ENCODE data around the gene FMO3. TPM values are rescaled to one million over a fixed set of nuclear protein-coding genes. Genes with fewer than 3 reads are reported as not detected.

Gene FMO3
- total RNA-seq, 1 experiment from 2014 or later = not detected

GRCh38 chr1:171155484-171155883, 64.8 kb downstream of the FMO3 start:
- H3K9me3 ChIP-seq (ENCODE audit: insufficient read depth, low read depth) = no peaks in the 10 kb centered on the region
- no peak for DNase-seq
- H3K4me2 ChIP-seq = no peak overlapping the region
- H3K27me3 ChIP-seq (ENCODE audit: insufficient read depth, low read depth) = no peaks in the 10 kb centered on the region
- H3K79me2 ChIP-seq (ENCODE audit: low read depth) = no peaks in the 10 kb centered on the region
- no peak overlapping the region for H3K4me3 ChIP-seq
- ChIA-PET CTCF (no interaction called here), POLR2A (ENCODE audit: unreplicated experiment) (no interaction called here)
- TF ChIP-seq, protein P1, sequence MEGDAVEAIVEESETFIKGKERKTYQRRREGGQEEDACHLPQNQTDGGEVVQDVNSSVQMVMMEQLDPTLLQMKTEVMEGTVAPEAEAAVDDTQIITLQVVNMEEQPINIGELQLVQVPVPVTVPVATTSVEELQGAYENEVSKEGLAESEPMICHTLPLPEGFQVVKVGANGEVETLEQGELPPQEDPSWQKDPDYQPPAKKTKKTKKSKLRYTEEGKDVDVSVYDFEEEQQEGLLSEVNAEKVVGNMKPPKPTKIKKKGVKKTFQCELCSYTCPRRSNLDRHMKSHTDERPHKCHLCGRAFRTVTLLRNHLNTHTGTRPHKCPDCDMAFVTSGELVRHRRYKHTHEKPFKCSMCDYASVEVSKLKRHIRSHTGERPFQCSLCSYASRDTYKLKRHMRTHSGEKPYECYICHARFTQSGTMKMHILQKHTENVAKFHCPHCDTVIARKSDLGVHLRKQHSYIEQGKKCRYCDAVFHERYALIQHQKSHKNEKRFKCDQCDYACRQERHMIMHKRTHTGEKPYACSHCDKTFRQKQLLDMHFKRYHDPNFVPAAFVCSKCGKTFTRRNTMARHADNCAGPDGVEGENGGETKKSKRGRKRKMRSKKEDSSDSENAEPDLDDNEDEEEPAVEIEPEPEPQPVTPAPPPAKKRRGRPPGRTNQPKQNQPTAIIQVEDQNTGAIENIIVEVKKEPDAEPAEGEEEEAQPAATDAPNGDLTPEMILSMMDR (conservative IDR thresholded peaks at IDR 0.05) = no peak
- TF ChIP-seq EZH2 (IDR thresholded peaks at IDR 0.05; ENCODE audit: low read depth) = no peak
- no peaks in the 10 kb centered on the region for H3K9me2 ChIP-seq (ENCODE audit: insufficient read depth)
- H2AFZ ChIP-seq = no peak overlapping the region
- intact Hi-C loops (cut with micrococcal nuclease; ENCODE audit: unreplicated experiment) = no loop called here
- H3K27ac ChIP-seq = no peak overlapping the region
- no TSS peak for BruUV-seq (replicated peaks)
- no peaks in the 10 kb centered on the region for H3K36me3 ChIP-seq (ENCODE audit: low read depth)
- no peaks in the 10 kb centered on the region for H3F3A ChIP-seq (ENCODE audit: insufficient read depth, low read depth)
- H3K4me1 ChIP-seq (replicated peaks; ENCODE audit: insufficient read depth) = no peaks in the 10 kb centered on the region
- H4K20me1 ChIP-seq (ENCODE audit: insufficient read depth) = no peaks in the 10 kb centered on the region

GRCh38 chr1:171158096-171158495, 67.4 kb downstream of the FMO3 start:
- TF ChIP-seq, protein P1 (conservative IDR thresholded peaks at IDR 0.05) = no peak
- TF ChIP-seq EZH2 (IDR thresholded peaks at IDR 0.05; ENCODE audit: low read depth) = no peak
- Histone ChIP-seq H3K9me3 (ENCODE audit: insufficient read depth, low read depth) (no peaks in the 10 kb centered on the region), H4K20me1 (ENCODE audit: insufficient read depth) (no peaks in the 10 kb centered on the region), H3F3A (ENCODE audit: insufficient read depth, low read depth) (no peaks in the 10 kb centered on the region), H2AFZ (no peak overlapping the region), H3K4me2 (no peak overlapping the region), H3K36me3 (ENCODE audit: low read depth) (no peaks in the 10 kb centered on the region), H3K4me3 (no peak overlapping the region), H3K27me3 (ENCODE audit: insufficient read depth, low read depth) (no peaks in the 10 kb centered on the region), H3K4me1 (replicated peaks; ENCODE audit: insufficient read depth) (no peaks in the 10 kb centered on the region), H3K79me2 (ENCODE audit: low read depth) (no peaks in the 10 kb centered on the region), H3K27ac (no peak overlapping the region), H3K9me2 (ENCODE audit: insufficient read depth) (peaks cover under 1% of the 10 kb centered on the region; the same call in 1 of the 2 replicates)
- ChIA-PET POLR2A (ENCODE audit: unreplicated experiment) (no interaction called here), CTCF (no interaction called here)
- intact Hi-C loops (cut with micrococcal nuclease; ENCODE audit: unreplicated experiment) = no loop called here
- BruUV-seq (replicated peaks) = no TSS peak
- no peak for DNase-seq

GRCh38 chr1:171158551-171158950, 67.8 kb downstream of the FMO3 start:
- Histone ChIP-seq H3K36me3 (ENCODE audit: low read depth) (no peaks in the 10 kb centered on the region), H3K9me3 (ENCODE audit: insufficient read depth, low read depth) (no peaks in the 10 kb centered on the region), H3K4me2 (no peak overlapping the region), H3K4me3 (no peak overlapping the region), H3F3A (ENCODE audit: insufficient read depth, low read depth) (no peaks in the 10 kb centered on the region), H3K4me1 (replicated peaks; ENCODE audit: insufficient read depth) (no peaks in the 10 kb centered on the region), H3K27me3 (ENCODE audit: insufficient read depth, low read depth) (no peaks in the 10 kb centered on the region), H3K79me2 (ENCODE audit: low read depth) (no peaks in the 10 kb centered on the region), H2AFZ (no peak overlapping the region), H3K9me2 (ENCODE audit: insufficient read depth) (peaks cover 5% of the 10 kb centered on the region; the same call in 1 of the 2 replicates), H3K27ac (no peak overlapping the region), H4K20me1 (ENCODE audit: insufficient read depth) (no peaks in the 10 kb centered on the region)
- intact Hi-C loops (cut with micrococcal nuclease; ENCODE audit: unreplicated experiment) = no loop called here
- no peak for DNase-seq
- no TSS peak for BruUV-seq (replicated peaks)
- ChIA-PET CTCF (no interaction called here), POLR2A (ENCODE audit: unreplicated experiment) (no interaction called here)
- TF ChIP-seq EZH2 (IDR thresholded peaks at IDR 0.05; ENCODE audit: low read depth) = no peak
- TF ChIP-seq, protein P1 (conservative IDR thresholded peaks at IDR 0.05) = no peak
